ENCODE measurements around the gene C10orf143.

DNA sequence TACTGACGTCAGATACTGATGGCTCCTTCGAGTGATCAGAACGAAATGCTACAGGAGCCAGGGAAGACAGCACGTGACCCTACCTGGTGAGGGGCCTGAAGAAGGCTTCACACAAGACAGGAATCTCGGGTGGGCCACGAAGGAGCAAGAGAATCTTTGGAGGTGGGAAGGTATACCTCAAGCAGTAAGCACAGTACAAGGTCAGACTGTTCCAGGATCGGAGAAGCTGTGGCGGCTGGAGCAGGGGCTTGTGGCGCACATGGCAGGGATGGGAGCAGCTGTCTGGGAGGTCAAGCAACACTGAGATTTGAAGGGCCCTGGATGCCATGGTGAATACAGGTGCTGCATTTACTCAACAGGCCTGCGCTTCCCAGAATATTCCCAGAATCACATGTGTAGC, 45.4 kb downstream of the C10orf143 start:
- TF ChIP-seq, protein P1, sequence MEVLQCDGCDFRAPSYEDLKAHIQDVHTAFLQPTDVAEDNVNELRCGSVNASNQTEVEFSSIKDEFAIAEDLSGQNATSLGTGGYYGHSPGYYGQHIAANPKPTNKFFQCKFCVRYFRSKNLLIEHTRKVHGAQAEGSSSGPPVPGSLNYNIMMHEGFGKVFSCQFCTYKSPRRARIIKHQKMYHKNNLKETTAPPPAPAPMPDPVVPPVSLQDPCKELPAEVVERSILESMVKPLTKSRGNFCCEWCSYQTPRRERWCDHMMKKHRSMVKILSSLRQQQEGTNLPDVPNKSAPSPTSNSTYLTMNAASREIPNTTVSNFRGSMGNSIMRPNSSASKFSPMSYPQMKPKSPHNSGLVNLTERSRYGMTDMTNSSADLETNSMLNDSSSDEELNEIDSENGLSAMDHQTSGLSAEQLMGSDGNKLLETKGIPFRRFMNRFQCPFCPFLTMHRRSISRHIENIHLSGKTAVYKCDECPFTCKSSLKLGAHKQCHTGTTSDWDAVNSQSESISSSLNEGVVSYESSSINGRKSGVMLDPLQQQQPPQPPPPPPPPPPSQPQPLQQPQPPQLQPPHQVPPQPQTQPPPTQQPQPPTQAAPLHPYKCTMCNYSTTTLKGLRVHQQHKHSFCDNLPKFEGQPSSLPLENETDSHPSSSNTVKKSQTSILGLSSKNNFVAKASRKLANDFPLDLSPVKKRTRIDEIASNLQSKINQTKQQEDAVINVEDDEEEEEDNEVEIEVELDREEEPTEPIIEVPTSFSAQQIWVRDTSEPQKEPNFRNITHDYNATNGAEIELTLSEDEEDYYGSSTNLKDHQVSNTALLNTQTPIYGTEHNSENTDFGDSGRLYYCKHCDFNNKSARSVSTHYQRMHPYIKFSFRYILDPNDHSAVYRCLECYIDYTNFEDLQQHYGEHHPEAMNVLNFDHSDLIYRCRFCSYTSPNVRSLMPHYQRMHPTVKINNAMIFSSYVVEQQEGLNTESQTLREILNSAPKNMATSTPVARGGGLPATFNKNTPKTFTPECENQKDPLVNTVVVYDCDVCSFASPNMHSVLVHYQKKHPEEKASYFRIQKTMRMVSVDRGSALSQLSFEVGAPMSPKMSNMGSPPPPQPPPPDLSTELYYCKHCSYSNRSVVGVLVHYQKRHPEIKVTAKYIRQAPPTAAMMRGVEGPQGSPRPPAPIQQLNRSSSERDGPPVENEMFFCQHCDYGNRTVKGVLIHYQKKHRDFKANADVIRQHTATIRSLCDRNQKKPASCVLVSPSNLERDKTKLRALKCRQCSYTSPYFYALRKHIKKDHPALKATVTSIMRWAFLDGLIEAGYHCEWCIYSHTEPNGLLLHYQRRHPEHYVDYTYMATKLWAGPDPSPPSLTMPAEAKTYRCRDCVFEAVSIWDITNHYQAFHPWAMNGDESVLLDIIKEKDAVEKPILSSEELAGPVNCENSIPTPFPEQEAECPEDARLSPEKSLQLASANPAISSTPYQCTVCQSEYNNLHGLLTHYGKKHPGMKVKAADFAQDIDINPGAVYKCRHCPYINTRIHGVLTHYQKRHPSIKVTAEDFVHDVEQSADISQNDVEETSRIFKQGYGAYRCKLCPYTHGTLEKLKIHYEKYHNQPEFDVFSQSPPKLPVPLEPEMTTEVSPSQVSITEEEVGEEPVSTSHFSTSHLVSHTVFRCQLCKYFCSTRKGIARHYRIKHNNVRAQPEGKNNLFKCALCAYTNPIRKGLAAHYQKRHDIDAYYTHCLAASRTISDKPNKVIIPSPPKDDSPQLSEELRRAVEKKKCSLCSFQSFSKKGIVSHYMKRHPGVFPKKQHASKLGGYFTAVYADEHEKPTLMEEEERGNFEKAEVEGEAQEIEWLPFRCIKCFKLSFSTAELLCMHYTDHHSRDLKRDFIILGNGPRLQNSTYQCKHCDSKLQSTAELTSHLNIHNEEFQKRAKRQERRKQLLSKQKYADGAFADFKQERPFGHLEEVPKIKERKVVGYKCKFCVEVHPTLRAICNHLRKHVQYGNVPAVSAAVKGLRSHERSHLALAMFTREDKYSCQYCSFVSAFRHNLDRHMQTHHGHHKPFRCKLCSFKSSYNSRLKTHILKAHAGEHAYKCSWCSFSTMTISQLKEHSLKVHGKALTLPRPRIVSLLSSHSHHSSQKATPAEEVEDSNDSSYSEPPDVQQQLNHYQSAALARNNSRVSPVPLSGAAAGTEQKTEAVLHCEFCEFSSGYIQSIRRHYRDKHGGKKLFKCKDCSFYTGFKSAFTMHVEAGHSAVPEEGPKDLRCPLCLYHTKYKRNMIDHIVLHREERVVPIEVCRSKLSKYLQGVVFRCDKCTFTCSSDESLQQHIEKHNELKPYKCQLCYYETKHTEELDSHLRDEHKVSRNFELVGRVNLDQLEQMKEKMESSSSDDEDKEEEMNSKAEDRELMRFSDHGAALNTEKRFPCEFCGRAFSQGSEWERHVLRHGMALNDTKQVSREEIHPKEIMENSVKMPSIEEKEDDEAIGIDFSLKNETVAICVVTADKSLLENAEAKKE (CRISPR knock-in tag; IDR thresholded peaks at IDR 0.05): no peak
- TF ChIP-seq, protein P2, sequence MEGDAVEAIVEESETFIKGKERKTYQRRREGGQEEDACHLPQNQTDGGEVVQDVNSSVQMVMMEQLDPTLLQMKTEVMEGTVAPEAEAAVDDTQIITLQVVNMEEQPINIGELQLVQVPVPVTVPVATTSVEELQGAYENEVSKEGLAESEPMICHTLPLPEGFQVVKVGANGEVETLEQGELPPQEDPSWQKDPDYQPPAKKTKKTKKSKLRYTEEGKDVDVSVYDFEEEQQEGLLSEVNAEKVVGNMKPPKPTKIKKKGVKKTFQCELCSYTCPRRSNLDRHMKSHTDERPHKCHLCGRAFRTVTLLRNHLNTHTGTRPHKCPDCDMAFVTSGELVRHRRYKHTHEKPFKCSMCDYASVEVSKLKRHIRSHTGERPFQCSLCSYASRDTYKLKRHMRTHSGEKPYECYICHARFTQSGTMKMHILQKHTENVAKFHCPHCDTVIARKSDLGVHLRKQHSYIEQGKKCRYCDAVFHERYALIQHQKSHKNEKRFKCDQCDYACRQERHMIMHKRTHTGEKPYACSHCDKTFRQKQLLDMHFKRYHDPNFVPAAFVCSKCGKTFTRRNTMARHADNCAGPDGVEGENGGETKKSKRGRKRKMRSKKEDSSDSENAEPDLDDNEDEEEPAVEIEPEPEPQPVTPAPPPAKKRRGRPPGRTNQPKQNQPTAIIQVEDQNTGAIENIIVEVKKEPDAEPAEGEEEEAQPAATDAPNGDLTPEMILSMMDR (conservative IDR thresholded peaks at IDR 0.05; ENCODE audit: low read depth in 2 of 2): no peak
- TF ChIP-seq CREB1 (CRISPR knock-in tag; IDR thresholded peaks at IDR 0.05; ENCODE audit: low read depth) (no peak), ZNF114 (CRISPR knock-in tag; IDR thresholded peaks at IDR 0.05) (no peak), EZH2 (IDR thresholded peaks at IDR 0.05; ENCODE audit: low read depth, unreplicated experiment) (no peak), JUNB (IDR thresholded peaks at IDR 0.05; ENCODE audit: unreplicated experiment) (no peak), NANOG (IDR thresholded peaks at IDR 0.05; ENCODE audit: borderline replicate concordance) (no peak)
- TF ChIP-seq, protein P3, sequence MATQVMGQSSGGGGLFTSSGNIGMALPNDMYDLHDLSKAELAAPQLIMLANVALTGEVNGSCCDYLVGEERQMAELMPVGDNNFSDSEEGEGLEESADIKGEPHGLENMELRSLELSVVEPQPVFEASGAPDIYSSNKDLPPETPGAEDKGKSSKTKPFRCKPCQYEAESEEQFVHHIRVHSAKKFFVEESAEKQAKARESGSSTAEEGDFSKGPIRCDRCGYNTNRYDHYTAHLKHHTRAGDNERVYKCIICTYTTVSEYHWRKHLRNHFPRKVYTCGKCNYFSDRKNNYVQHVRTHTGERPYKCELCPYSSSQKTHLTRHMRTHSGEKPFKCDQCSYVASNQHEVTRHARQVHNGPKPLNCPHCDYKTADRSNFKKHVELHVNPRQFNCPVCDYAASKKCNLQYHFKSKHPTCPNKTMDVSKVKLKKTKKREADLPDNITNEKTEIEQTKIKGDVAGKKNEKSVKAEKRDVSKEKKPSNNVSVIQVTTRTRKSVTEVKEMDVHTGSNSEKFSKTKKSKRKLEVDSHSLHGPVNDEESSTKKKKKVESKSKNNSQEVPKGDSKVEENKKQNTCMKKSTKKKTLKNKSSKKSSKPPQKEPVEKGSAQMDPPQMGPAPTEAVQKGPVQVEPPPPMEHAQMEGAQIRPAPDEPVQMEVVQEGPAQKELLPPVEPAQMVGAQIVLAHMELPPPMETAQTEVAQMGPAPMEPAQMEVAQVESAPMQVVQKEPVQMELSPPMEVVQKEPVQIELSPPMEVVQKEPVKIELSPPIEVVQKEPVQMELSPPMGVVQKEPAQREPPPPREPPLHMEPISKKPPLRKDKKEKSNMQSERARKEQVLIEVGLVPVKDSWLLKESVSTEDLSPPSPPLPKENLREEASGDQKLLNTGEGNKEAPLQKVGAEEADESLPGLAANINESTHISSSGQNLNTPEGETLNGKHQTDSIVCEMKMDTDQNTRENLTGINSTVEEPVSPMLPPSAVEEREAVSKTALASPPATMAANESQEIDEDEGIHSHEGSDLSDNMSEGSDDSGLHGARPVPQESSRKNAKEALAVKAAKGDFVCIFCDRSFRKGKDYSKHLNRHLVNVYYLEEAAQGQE (IDR thresholded peaks at IDR 0.05; ENCODE audit: unreplicated experiment): no peak

All from GM23338 (cell line).